GM12873 (cell line): ENCODE measurements around the gene GALE.

Experiments
- TF ChIP-seq, protein P1 (sequence below): IDR thresholded peaks from 2 replicates; pipeline ENCODE4 v1.5.1; 2012; ENCODE audit warnings: low read depth, mild to moderate bottlenecking, moderate library complexity, low read length, control low read depth; ENCODE audit not compliant: insufficient read depth; ENCODE audit errors: missing control alignments

The GALE gene

GRCh38 chr1:23792151-23792945, 8.2 kb downstream of the GALE start:
- TF ChIP-seq, protein P1, sequence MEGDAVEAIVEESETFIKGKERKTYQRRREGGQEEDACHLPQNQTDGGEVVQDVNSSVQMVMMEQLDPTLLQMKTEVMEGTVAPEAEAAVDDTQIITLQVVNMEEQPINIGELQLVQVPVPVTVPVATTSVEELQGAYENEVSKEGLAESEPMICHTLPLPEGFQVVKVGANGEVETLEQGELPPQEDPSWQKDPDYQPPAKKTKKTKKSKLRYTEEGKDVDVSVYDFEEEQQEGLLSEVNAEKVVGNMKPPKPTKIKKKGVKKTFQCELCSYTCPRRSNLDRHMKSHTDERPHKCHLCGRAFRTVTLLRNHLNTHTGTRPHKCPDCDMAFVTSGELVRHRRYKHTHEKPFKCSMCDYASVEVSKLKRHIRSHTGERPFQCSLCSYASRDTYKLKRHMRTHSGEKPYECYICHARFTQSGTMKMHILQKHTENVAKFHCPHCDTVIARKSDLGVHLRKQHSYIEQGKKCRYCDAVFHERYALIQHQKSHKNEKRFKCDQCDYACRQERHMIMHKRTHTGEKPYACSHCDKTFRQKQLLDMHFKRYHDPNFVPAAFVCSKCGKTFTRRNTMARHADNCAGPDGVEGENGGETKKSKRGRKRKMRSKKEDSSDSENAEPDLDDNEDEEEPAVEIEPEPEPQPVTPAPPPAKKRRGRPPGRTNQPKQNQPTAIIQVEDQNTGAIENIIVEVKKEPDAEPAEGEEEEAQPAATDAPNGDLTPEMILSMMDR = no peak

DNA sequence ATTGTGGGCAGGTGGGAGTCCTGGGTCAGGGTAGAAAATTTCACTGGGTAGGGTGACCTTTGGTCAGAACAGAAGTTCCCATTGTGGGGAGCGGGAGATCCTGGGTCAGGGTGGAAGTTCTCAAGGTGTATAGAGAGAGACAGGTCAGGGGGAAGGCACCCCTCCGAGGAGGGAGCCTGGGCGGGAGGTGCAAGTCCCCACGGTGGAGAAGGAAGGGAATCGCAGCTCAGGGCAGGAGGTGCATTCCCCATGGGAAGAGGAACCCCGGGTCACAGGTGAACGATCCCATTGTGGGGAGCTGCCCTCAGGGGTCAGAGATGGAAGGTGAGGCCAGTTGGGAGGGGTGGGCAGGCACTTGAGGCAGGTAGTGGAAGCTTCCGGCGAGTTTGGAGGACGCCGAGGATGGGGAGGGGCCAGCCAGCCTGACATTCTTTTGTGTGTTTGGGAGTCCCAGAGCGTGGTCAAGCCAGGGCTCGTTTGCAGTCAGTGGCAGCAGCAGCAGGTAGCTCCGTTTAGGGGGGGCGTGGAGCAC, 9.0 kb downstream of the GALE start:
- TF ChIP-seq, protein P1 = no peak

GRCh38 chr1:23790696-23791515, 9.6 kb downstream of the GALE start, which contains the start of gene LYPLA2:
Gene LYPLA2, plus strand, starts transcription at chr1:23791145. Its CDS starts 1,538 bp downstream, at chr1:23792683.
- TF ChIP-seq, protein P1 = no peak

- TF ChIP-seq, protein P1 = no peak
Measured at GRCh38 chr1:23788695-23789094, 11.9 kb downstream of the GALE start.

- TF ChIP-seq, protein P1 = no peak
Measured at GRCh38 chr1:23787701-23788100, 12.9 kb downstream of the GALE start.

DNA sequence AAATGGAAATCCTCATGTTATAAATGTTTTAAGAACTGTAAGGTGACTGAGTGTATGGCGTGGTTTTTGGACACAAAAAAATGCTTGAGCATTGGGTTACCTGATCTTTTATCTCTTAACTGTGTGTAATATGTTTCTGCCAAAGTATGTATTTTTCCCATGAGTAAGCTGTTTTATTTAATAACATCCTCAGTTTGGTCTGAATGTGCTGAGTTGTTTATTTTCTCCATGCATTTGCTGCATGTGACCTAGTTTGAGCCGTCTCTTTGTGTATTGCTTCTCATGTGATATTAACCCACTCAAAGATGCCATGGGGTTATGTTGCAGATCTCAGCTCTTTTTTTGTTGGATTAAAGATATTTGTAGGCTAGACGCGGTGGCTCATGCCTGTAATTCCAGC, 15.7 kb downstream of the GALE start:
- TF ChIP-seq, protein P1 = no peak

DNA sequence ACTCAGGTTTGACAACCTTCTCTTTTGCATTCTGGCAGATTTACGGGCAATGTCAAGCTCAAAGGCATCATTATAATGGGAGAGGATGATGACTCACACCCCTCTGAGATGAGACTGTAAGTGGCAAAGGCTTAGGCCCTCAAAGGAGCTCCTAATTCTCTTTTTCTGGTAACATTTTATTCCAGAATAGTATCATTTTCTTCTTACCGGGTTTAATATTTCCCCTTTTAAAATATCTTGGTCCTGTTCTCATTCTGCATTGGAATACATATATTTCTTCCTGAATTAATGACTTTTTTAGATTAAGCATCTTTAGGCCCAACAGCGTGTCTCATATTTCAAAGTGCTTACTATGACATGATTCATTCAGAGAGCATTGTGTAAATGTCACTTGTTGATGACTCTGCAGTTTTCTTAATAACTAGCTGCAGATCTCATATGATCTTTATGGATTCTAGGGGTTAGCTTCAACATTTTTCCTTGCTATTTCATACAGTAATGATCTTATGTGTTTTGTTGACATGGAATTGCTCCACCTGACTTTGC, 20.7 kb downstream of the GALE start:
- TF ChIP-seq, protein P1 = no peak
